Large intestine (tissue), 3 donors: Measurements from ENCODE around the gene ACSF2. TPM values are rescaled to one million over a fixed set of nuclear protein-coding genes. Genes with fewer than 3 reads are reported as not detected.

ENCODE experiments used
- DNase-seq, 2 donors: peaks; one replicate each; pipeline versions ENCODE4 v3.0.0 to v3.0.0-alpha.2; 2013
- H3K27ac ChIP-seq: one replicate; pipeline ENCODE4 v1.5.1; 2013; ENCODE audit warnings: low read length
- H3K27me3 ChIP-seq: 2 replicates; pipeline ENCODE4 v1.6.1; 2013; ENCODE audit warnings: low read length; ENCODE audit not compliant: control insufficient read depth, insufficient read depth
- H3K36me3 ChIP-seq: 2 replicates; pipeline ENCODE4 v1.6.1; 2013; ENCODE audit warnings: low read length; ENCODE audit not compliant: control insufficient read depth, insufficient read depth
- H3K4me1 ChIP-seq: one replicate; pipeline ENCODE4 v1.6.1; 2013; ENCODE audit warnings: low read length; ENCODE audit not compliant: control insufficient read depth, insufficient read depth
- H3K4me3 ChIP-seq: one replicate; pipeline ENCODE4 v1.5.1; 2013; ENCODE audit warnings: low read length
- H3K9me3 ChIP-seq: one replicate; pipeline ENCODE4 v1.6.1; 2013; ENCODE audit warnings: mild to moderate bottlenecking, low read depth, low read length, moderate library complexity; ENCODE audit not compliant: control insufficient read depth
- WGBS: methylation state at CpG from one replicate; pipeline ENCODE4 v1.1.5; 2013; ENCODE audit warnings: low lambda C conversion rate; ENCODE audit not compliant: insufficient coverage; 5-methylcytosine and 5-hydroxymethylcytosine counted together
- polyA plus RNA-seq: library from polyadenylated mRNA; unstranded; fragments of 120-200 nt; gene quantifications from one replicate; pipeline ENCODE4 v1.2.1, GENCODE V29; 2013

The ACSF2 gene
- polyA plus RNA-seq, 1 donor = 77.8 TPM

DNA sequence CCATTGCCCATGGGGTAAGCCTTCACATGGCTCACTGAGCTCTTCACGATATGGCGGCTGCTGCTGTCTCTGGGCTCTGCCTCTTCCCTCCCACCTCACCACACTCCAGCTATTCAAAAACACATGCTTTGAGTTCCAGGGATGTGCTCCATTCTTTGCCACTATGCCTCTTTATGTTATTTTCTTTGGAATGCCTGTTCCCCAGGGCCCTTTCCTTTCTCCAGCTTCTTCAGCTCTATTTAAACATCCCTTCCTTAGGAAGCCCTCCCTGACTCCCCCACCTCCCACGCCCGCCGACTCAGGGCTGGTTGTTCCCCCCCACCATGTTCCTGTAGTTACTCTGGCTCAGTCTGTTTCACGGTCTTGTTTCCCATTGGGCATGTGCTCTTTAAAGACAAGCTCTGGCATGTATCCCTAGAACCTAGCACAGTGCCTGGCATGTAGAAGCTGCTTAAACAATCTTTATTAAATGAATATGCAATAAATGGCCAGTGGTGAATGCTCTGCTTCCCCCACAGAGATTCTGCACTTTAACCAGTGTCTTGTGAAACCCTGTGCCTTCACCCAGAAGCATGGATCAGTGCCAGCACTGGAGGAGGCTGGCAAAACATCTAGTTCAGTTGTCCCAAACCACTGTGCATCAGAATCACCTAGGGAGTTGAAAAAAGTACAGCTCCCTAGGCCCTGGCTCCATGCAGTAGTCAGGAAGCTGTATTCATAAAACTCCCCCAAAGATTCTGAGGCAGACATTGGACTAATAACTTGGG lies 89.1 kb downstream of the ACSF2 start:
- Histone ChIP-seq H3K9me3 (no peaks in the 10 kb centered on the region), H3K27me3 (no peaks in the 10 kb centered on the region), H3K36me3 (no peaks in the 10 kb centered on the region), H3K4me3 (no peak overlapping the region), H3K4me1 (peaks cover 5% of the 10 kb centered on the region), H3K27ac (no peak overlapping the region)
- WGBS = no CpG with 5 or more reads among the region's 6 CpGs
- DNase-seq = no peak

DNA sequence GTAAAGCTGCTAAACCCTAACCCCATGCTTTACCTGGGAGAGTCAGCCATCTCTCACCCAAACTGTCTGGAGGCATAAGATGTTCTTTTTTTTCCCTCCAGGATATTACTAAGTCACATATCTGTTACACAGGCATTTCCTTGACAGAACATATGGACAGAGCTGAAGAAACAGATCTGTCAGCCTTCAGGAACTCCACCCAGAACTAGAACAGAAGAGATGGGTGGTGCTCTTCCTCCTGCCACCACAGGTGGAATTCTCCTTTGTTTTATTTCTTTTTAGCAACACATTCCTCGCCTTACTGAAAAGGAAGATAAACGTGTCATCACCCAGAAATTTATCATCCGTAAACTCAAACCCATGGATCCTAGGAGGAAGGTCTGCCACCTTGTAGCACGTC lies 91.0 kb downstream of the ACSF2 start:
- Histone ChIP-seq H3K4me1 (no peaks in the 10 kb centered on the region), H3K9me3 (no peaks in the 10 kb centered on the region), H3K36me3 (no peaks in the 10 kb centered on the region), H3K27me3 (no peaks in the 10 kb centered on the region), H3K27ac (no peak overlapping the region), H3K4me3 (no peak overlapping the region)
- no CpG with 5 or more reads among the region's 4 CpGs for WGBS
- no peak for DNase-seq

- Histone ChIP-seq H3K36me3 (no peaks in the 10 kb centered on the region), H3K4me1 (no peaks in the 10 kb centered on the region), H3K9me3 (no peaks in the 10 kb centered on the region), H3K27ac (peak overlapping the region; percentile 4), H3K4me3 (no peak overlapping the region), H3K27me3 (no peaks in the 10 kb centered on the region)
- no peak for DNase-seq
- WGBS = no CpG with 5 or more reads among the region's 8 CpGs
Measured at GRCh38 chr17:50517504-50518383, 91.7 kb downstream of the ACSF2 start.

DNA sequence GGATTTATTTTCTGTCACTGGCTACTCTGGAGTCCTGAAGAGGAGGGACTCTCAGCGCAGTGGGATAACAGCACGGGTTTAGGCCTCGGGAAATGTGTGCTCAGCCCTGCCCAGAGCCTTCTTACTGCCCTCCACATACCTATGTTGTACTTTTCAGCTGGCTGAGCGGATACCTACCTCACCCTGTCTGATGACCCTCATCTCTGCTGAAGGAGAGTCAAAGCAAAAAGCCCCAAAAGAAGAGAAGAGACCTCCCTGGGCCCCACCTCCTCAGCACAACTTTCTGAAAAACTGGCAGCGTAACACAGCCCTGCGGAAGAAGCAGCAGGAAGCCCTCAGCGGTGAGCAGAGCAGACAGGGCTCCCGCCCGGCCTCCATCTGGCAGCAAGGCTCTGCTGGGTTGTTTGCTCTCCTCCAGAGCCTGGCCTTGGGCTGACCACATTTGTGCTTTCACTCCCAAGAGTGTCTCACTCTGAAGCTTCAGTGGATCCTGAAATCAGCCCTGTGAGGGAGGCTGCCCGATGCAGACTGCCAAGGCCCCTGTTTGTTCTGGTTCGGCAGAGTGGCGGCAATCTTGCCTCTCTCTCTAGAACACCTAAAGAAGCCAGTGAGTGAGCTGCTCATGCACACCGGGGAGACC lies 92.5 kb downstream of the ACSF2 start:
- Histone ChIP-seq H3K27me3 (no peaks in the 10 kb centered on the region), H3K4me1 (no peaks in the 10 kb centered on the region), H3K9me3 (no peaks in the 10 kb centered on the region), H3K36me3 (no peaks in the 10 kb centered on the region), H3K4me3 (no peak overlapping the region), H3K27ac (peak overlapping the region; percentile 4)
- no CpG with 5 or more reads among the region's 13 CpGs for whole genome bisulfite sequencing
- peak in 1 of 2 donors; percentile 31 for DNase-seq

- WGBS = no CpG with 5 or more reads among the region's 8 CpGs
- Histone ChIP-seq H3K27me3 (no peaks in the 10 kb centered on the region), H3K27ac (no peak overlapping the region), H3K4me3 (no peak overlapping the region), H3K36me3 (no peaks in the 10 kb centered on the region), H3K9me3 (no peaks in the 10 kb centered on the region), H3K4me1 (no peaks in the 10 kb centered on the region)
- DNase-seq = no peak
Measured at GRCh38 chr17:50519141-50519834, 93.3 kb downstream of the ACSF2 start.

DNA sequence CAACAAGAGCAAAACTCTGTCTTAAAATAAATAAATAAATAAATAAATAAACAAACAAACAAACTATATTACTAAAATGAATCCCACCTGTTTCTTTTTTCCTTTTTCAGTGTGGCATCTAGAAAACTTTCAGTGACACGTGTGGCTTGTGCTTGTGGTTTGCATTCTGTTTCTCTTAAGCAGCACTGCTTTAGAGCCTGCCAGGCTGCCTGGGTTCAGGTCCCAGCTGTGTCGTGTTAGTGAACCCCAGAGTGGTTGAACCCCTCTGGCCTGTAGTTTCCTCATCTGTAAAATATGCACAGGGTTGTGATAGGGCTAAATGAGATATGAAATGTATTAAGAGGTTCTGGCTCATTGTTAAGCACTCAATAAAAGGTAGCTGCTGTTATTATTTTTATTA lies 94.5 kb downstream of the ACSF2 start:
- Histone ChIP-seq H3K27me3 (no peaks in the 10 kb centered on the region), H3K36me3 (no peaks in the 10 kb centered on the region), H3K4me3 (no peak overlapping the region), H3K27ac (no peak overlapping the region), H3K4me1 (no peaks in the 10 kb centered on the region), H3K9me3 (no peaks in the 10 kb centered on the region)
- WGBS = 80% methylated on average over 1 of the region's 2 CpGs
- DNase-seq = no peak

DNA sequence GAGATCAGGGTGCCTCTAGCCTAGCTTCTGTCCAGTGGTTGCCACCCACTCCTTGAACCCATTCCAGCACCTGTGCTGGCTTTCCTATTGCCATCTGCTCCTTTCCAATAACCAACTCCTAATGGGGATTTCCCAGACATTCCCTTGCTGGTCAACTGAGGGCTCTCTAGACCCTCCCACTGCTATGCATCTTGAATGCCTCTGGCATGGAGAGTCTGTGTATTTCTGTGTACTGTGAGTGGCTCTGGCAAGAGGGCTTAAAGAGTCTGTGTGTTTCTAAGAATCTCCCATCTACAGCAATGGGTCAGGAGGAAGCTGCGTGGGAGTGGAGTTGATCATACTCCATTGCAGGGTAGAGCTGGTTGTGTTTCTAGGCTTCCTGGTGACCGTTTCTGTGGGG lies 95.5 kb downstream of the ACSF2 start:
- WGBS = no CpG with 5 or more reads among the region's 2 CpGs
- Histone ChIP-seq H3K4me1 (no peaks in the 10 kb centered on the region), H3K27ac (no peak overlapping the region), H3K4me3 (no peak overlapping the region), H3K9me3 (no peaks in the 10 kb centered on the region), H3K27me3 (no peaks in the 10 kb centered on the region), H3K36me3 (no peaks in the 10 kb centered on the region)
- DNase-seq = no peak

- Histone ChIP-seq H3K4me1 (no peaks in the 10 kb centered on the region), H3K9me3 (no peaks in the 10 kb centered on the region), H3K4me3 (no peak overlapping the region), H3K36me3 (no peaks in the 10 kb centered on the region), H3K27me3 (no peaks in the 10 kb centered on the region), H3K27ac (no peak overlapping the region)
- no peak for DNase-seq
- WGBS = no CpG with 5 or more reads among the region's 10 CpGs
Measured at GRCh38 chr17:50522766-50523165, 96.7 kb downstream of the ACSF2 start.

DNA sequence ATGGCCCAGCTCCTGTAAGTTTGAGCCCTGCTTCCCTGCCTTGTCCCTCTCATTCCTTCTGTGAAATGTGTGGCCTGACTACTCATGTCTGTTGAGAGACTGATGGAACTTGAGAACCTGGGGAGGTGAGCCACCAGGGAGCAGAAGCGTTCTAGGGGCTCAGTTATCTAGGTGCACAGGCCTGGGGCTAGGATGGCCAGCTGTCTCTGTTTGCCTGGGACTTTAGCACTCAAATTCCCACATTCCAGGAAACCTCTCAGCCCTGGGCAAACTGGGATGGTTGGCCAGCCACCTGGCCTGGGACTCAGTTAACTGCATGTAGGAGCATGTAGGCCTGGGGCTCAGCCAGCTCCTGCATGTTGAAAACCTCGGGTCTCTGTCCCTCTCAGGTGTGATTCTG lies 97.2 kb downstream of the ACSF2 start:
- H3K27ac ChIP-seq = no peak overlapping the region
- H3K4me3 ChIP-seq = no peak overlapping the region
- no peak for DNase-seq
- H3K9me3 ChIP-seq = no peaks in the 10 kb centered on the region
- no peaks in the 10 kb centered on the region for H3K27me3 ChIP-seq
- WGBS = no CpG with 5 or more reads among the region's 2 CpGs
- no peaks in the 10 kb centered on the region for H3K36me3 ChIP-seq
- no peaks in the 10 kb centered on the region for H3K4me1 ChIP-seq
